GM21515 (cell line): ENCODE results near the gene ROCK1.
"Not testable (repeated sequence)": the region's sequence is repeated elsewhere in the genome, so short reads cannot be mapped to it uniquely, and the experiment has no call there.

ENCODE experiments used
- ATAC-seq: cut with Tn5 transposase; IDR thresholded peaks from one replicate; pipeline ENCODE4 v1.9.1; 2021; ENCODE audit not compliant: unreplicated experiment

The ROCK1 gene

DNA sequence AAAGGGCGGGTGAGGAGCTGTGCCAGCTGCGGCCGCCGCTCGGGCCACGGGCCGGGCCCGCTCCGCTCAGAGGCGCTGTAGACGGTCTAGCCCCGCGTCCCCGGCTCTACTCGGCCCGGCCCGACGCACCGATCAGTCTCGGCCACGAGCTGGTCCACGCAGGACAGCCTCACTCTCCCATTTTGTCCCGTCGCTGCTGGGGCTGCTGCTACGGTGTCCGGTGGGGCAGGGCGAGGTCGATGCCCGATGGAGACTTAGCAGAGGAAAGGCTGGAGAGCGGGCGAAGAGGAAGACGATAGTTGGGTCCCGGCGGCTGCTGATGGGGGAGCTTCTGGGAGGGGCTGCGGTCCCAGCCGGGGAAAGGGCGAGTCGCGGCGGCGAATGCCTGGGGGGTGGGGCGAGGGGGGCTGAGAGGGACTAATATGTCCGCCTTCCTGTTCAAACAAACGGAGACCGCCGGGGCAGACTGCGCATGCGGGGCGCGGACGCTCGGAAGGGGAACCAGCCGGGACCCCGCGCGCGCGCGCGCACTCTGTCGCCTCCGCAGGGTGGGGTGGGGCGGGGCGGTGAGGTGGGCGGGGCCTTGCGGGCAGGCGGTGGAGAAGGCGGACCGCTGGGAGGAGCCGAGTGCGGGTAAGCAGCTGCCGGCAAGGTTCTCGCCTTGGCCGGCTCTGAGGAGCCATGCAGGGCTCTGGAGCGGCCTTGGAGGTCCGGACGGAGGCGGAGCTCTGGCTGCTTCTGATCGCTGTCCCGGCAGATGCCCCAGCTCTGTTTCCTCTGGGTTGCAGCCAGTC, at the start of gene ROCK1:
Gene ROCK1, minus strand, starts transcription at position 468 of the 794 bp plus-strand sequence. CDS start 903 bp downstream, outside the sequence.
- peak; percentile 91 for ATAC-seq

DNA sequence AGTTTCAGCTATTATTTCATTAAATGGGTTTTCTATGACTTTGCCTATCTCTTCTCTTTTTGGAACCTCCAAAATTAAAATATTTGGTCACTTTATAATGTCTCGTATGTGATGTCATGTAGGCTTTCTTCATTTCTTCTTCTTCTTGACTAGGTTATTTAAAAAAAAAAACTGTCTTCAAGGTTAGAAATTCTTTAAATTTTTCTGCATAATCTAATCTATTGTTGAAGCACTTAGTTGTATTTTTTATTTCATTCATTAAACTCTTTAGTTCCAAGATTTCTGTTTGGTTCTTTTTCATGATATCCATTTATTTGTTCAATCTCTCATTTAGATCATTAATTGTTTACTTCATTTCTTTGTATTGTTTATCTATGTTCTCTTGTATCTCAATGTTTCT, 43.8 kb upstream of the ROCK1 start:
- ATAC-seq, result no peak

DNA sequence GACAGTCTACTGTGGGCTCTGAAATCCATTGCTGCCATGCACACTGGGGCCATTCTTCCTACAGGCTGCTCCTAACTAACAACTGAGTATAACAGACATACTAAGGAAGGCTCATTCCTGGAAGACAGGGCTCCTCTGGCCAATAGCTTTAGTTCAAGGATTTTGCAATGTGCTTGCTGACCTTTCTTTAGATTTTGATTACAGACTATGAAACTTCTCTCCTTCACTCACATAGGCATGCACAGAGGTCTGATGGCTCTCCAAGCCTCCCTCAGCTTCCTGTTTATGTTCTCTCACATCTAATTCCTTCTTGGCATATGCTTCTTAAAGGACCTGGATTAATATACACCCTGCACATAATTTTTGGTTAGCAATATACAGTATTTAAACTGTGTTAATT, 34.4 kb upstream of the ROCK1 start:
- ATAC-seq, result no peak

DNA sequence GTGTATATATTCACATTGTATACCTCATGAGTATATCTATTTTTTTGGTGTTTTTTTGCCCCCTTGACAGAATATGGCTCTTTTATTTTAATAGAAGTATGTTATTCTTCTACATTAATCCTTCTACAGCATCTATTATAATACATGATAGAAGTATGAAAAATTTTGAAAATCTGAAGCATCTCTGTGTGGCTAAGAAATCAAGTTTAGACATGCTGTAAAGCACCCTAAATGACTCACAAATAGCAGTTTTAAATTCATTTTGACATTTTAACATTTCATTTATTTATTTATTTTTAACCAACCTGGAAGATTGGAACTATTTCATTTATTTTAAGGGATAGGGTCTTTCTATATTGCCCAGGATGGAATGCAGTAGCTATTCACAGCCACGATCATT, 33.8 kb upstream of the ROCK1 start:
- no peak for ATAC-seq

DNA sequence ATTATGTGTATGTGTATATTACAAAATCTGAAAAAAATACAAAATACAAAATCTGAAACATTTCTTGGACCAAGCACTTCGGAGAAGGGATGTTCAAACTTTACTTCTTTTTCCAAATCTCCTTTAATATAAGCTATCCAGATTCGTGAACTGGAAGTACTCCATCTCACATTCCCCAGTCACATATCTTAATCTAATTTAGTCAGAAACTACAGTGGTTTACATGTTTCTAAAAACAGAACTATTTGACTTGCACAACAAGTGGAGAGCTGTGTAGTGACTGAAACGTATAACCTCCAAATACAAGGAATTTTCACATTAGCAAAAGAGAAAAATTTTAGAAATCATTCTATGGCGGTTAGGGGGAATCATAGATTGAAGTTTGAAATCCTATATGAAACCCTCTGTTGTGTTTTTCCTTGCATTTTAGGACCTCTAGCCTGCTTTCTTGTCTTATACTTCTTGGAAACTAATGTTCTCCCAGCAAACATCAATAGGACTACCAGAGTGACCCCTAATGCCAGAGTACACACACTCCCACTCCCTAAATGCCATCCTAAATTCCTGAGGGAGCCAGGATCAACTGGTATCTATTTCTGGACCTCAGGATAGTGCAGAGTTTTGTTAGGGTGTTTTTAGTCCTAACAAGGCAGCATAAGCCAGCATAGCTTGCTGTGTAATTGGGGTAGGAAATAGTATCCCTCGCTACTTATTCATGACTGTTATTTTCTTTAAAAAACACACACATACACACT, 30.2 kb upstream of the ROCK1 start:
- ATAC-seq, result no peak

DNA sequence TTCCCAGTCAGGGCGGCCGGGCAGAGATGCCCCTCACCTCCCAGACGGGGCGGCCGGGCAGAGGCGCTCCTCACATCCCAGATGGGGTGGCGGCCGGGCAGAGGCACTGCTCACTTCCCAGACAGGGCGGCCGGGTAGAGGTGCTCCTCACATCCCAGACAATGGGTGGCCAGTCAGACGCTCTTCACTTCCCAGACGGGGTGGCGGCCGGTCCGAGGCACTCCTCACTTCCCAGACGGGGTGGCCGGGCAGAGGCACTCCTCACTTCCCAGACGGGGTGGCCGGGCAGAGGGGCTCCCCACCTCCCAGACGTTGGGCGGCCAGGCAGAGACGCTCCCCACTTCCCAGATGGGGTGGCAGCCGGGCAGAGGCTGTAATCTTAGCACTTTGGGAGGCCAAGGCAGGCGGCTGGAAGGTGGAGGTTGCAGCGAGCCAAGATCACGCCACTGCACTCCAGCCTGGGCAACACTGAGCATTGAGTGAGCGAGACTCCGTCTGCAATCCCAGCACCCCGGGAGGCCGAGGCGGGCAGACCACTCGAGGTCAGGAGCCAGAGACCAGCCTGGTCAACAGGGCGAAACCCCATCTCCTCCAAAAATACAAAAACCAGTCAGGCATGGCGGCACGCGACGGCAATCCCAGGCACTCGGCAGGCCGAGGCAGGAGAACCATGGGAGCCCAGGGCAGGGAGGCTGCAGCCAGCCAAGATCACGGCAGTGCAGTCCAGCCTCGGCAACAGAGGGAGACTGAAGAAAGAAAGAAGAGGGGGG, 26.3 kb upstream of the ROCK1 start:
- not testable (repeated sequence) for ATAC-seq

DNA sequence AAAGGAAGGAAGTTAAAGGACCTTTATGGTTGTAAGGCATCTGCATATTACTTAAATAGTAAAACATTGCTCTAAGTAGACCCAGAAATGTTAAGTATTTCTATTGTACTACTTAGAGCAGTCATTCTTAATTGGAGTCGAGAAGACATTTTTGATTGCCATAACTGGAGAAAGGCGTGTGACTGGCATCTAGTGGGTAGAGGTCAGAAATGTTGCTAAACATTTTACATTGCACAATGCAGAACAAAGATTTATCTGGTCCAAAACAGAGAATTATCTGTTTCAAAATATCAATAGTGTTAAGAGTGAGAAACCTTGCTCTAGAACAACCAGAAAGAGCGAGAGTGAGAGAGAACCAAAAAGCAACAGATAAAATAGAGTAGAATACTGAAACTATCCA, 23.3 kb upstream of the ROCK1 start:
- ATAC-seq, result no peak

DNA sequence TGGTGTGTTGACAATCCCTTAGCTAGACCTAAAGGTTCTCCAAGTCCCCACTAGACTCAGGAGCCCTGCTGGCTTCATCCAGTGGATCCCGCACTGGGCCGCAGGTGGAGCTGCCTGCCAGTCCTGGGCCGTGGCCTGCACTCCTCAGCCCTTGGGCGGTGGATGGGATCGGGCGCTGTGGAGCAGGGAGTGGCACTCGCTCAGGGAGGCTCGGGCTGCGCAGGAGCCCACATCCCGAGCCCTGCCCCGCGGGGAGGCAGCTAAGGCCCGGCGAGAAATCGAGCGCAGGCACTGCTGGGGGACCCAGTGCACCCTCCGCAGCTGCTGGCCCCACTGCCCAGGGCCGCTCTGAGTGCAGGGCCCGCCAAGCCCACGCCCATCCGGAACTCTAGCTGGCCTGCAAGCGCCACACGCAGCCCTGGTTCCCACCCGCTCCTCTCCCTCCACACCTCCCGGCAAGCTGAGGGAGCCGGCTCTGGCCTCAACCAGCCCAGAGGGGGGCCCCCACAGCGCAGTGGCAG, 20.8 kb upstream of the ROCK1 start:
- no peak for ATAC-seq

DNA sequence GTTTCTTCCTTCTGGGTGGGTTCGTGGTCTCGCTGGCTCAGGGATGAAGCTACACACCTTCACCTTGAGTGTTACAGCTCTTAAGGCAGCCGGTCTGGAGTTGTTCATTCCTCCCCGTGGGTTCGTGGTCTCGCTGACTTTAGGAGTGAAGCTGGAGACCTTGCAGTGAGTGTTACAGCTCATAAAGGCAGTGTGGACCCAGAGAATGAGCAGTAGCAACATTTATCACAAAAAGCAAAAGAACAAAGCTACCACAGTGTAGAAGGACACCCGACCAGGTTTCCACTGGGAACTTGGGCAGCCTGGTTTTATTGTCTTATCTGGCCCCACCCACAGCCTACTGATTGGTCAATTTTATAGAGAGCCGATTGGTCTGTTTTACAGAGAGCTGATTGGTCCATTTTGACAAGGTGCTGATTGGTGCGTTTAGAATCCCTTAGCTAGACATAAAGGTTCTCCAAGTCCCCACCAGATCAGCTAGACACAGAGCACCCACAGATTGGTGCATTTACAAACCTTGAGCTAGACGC, 20.1 kb upstream of the ROCK1 start:
- no peak for ATAC-seq

DNA sequence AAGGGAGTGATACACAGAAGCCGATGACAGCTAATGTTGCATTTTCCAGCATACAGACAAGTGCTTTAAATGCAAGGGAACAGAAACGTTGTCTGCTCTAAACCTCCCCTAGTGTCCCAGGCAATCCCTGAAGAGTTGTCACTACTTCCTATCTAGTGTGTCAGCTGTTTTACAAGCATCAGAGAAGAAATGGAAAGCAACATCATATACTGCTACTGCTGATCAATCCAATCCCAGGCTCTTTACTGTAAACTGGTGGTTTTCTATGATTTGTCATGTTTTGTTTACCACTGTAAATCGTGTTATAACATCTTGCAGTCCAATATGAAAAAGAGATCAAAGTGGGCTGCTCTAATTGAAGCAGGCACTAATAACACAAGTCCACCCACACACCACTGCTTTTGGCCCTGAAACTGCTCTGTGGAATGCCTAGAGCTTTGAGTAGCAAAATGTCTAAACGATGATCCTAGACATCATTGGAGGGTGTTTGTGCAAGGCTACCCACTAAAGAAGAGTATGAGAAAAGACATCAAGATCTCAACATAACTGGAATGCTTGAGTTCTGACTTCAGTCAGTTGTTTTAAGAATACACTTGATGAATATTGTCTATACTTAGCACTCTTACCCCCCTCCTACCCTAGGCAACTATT, 18.1 kb upstream of the ROCK1 start:
- no peak for ATAC-seq

DNA sequence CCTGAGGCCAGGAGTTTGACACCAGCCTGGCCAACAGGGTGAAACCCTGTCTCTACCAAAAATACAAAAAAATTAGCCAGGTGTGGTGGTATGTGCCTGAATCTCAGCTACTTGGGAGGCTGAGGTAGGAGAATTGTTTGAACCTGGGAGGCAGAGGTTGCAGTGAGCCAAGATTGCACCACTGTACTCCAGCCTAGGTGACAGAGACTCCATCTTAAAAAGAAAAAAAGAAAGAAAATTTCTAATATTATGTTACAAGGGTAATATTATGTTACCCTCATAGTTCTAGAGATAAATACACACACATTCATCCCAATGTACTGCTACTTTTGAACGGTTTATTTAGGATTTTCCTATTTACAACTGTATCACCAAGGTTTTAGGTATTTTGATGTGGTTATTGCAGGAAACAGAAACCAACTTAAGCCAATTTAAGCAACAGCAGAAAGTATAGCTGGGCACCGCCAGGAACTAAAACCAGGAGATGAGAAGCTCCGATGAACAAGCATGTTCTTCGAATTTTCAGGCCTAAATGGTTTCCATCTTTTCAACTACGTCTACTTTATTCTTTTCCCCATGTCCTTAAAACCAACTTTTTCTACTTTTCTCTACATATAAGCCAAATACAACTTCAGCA, 11.8 kb upstream of the ROCK1 start:
- ATAC-seq, result no peak

DNA sequence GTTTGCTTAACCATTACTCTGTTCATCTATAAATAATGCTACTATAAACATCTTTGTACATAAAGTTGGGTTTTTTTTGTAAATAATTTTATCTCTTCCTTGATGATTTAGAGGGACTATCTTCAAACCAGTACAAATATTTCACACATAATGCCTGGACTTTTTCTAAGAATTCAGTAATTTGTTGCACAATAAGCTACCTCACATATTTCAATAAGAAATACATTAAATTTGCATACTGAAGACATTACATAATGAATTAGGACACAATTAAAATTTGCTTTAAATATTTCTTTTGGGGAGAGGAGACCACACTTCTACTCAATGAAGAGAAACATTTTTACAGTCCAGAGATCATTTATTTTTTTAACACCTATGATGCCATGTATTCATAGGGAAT, 7.2 kb upstream of the ROCK1 start:
- no peak for ATAC-seq

DNA sequence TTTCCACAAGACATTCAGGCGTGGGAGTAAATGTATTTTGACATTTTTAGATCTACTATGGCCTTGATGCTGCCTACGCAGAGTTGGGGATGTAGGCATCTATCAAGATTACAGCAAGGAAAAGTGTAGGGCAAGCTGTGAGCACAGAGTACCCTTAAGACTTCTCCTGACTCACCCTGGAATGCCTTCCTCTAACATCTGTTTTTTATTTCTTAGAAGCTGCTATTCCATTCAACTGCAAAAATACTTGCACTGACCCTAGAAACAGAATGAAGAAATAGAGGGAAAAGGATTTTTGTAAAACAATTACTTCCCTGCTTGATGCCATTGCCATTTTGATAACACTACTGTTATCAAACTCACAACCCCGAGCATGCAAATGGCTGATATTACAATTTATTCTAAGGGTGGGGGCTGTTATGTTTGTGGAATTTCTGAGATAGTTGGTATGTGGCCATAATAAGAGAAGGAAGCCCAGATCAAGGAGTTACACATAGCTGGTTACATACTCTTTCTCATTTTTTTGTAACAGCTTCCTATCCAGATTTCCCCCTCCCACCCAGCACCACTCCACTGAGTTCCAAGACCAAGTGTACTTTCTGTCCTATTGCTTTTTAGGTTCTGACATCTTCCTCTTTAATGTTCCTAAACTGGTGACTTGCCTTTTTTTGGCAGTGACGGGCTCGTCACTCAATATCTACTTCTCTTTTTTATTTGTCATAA, 6.0 kb upstream of the ROCK1 start:
- ATAC-seq, result no peak

DNA sequence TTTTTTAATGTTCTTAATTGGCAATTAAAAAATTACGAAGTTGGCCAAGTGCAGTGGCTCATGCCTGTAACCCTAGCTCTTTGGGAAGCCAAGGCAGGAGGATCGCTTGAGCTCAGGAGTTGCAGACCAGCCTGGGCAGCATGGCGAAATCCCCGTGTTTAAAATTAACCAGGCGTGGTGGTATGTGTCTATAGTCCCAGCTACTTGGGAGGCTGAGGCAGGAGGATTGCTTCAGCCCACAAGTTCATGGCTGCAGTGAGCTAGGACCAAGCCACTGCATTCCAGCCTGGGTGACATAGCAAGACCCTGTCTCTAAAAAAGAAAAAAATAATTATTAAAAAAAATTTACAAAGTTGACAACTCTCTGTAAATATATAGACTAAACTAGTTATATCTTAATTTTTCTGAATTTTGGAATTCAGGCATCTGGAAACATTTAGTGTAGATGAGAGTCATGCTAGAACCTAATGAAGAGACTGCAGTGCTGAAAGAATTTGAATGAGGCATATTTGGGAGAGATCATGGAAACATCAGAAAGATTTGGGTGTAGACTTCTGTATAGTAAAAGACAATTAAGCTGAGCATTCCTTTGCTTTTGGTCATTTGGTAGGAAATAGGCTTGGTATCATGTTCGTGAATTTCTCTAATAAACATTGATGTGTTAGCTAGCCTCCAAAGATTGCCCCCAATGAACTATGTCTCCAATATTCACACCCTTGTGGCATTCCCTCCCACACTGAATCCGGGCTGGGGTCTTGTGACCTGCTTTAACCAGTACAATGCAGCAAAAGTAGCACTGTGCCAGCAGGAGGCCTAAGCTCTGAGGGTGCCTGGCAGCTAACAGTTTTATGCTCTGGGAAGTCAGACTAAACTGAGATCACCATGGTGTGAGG, 4.2 kb upstream of the ROCK1 start:
- no peak for ATAC-seq

DNA sequence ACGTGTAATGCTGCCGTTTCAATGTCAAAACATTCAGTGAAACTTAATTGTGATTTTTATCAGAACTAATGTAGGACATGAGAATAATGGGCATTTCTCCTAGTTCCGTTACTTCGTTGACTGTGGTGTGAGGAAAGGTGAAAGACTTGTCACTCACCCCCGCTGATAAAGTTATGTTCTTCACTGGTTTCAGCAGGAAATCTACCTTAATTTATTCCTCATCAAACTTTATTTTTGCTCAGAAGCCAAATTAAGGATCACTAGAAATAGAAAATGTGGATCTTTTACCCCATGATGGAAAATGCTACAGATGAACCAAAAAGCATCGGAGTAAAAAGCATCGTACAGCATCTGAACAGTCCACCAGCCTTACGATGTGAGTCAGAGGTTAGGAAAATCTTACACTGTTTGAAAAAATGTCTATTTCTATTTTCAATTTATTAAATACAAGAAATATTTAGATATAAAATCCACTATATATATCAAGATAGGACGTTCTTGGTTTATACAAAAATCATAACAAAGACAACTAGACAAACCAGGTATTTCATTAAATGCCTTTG, 1.0 kb upstream of the ROCK1 start:
- ATAC-seq, result no peak

DNA sequence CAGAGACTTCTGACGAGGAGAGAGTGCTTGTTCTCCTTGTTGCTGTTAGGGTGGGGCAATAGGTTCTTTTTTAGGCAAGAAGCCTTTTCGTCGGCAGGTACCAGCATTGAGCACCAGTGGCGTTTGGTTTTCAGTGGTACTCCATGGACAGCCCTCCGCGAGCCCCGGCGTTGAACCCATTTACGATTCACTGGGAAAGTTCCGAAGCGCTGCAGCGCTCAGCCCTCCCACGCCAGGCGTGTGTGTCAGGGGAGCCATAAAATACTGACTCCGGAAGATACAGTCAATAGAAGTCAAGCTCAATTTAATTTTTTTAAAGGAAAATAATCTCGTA, 494 bp upstream of the ROCK1 start:
- ATAC-seq, result no peak

DNA sequence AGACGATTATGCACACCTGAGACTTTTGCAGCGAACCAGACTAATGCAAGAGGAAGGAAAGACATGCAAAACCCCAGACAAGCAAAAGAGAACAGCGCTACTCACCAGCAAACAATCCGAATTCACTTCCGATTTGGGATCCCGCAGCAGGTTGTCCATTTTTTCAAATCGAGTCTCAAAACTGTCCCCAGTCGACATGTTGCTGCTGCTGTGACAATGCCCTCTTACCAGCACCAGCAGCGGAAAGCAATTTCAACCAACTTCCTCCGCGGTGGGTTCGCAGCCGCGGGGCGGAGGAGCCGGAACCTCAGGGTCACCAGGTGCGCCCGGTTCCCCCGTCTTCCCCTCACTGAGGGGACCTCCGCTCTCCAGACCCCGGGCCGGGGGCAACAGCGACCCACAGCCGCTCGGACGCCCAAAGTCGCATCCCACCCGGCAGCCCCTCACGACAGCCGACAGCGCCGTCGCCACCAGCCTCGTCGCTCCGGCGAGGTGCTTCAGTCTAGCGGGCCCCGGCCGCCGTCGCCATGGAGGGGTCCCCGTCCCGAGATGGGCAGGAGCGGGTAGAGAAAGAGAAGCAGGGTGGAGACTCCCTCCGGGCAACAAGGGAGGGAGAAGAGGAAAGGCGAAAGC, 784 bp downstream of the ROCK1 start:
- peak; percentile 26 for ATAC-seq
